Hepatocyte (in vitro differentiated cells): Measurements from ENCODE around the gene ARHGAP6.

Experiments
- EZH2 ChIP-seq: fragments of 200-600 bp; sonication (generic); IDR thresholded peaks from 2 replicates; pipeline ENCODE4 v1.6.1; 2016; ENCODE audit warnings: antibody characterized with exemption, mild to moderate bottlenecking, borderline replicate concordance
- EZH2phosphoT487 ChIP-seq: fragments of 200-600 bp; sonication (generic); IDR thresholded peaks from one replicate; pipeline ENCODE4 v1.6.1; 2018; ENCODE audit warnings: antibody characterized with exemption, mild to moderate bottlenecking, low read depth, moderate library complexity; ENCODE audit not compliant: unreplicated experiment, severe bottlenecking
- TF ChIP-seq, protein P1 (sequence below): fragments of 200-600 bp; sonication (generic); IDR thresholded peaks from 2 replicates; pipeline ENCODE4 v1.5.1; 2016; ENCODE audit warnings: antibody characterized with exemption, mild to moderate bottlenecking; ENCODE audit not compliant: poor library complexity

DNA sequence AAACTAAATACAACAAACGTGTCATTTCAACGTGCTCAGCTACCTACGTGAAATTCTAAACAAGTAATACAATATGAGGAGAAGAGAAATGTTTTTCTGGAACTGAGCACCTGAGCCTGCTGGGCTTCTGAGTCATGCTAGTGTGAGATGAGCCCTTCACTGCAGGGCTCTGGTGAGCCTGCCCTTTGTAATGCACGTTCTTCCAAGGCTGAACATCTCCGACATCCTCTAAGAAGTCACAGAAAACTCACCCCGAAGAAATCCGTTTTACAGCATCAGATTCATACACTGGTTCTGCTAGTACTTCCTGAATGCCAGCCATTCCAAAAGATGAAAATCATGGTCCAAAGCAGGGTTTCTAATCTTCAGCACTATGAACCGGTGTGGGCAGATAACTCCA lies 215.4 kb downstream of the ARHGAP6 start:
- no peak for TF ChIP-seq EZH2
- TF ChIP-seq, protein P1, sequence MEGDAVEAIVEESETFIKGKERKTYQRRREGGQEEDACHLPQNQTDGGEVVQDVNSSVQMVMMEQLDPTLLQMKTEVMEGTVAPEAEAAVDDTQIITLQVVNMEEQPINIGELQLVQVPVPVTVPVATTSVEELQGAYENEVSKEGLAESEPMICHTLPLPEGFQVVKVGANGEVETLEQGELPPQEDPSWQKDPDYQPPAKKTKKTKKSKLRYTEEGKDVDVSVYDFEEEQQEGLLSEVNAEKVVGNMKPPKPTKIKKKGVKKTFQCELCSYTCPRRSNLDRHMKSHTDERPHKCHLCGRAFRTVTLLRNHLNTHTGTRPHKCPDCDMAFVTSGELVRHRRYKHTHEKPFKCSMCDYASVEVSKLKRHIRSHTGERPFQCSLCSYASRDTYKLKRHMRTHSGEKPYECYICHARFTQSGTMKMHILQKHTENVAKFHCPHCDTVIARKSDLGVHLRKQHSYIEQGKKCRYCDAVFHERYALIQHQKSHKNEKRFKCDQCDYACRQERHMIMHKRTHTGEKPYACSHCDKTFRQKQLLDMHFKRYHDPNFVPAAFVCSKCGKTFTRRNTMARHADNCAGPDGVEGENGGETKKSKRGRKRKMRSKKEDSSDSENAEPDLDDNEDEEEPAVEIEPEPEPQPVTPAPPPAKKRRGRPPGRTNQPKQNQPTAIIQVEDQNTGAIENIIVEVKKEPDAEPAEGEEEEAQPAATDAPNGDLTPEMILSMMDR: no peak
- no peak for TF ChIP-seq EZH2phosphoT487
